ENCODE results near the gene KCTD12.

GRCh38 chr13:76913898-76914297 lies 27.7 kb upstream of the KCTD12 start:
- TF ChIP-seq EZH2 (optimal IDR thresholded peaks at IDR 0.05; ENCODE audit: low read depth, low read length): no peak
- TF ChIP-seq CTCF (IDR thresholded peaks at IDR 0.05; ENCODE audit: low read length): no peak
- TF ChIP-seq EZH2phosphoT487 (IDR thresholded peaks at IDR 0.05; ENCODE audit: low read length): no peak
